GM18873 (cell line): ENCODE data around the gene EIF2S3.
"Not testable (repeated sequence)": the region's sequence is repeated elsewhere in the genome, so short reads cannot be mapped to it uniquely, and the experiment has no call there.

Experiments used
- ATAC-seq: cut with Tn5 transposase; IDR thresholded peaks from one replicate; pipeline ENCODE4 v1.9.1; 2021; ENCODE audit warnings: mild to moderate bottlenecking, moderate library complexity, moderate number of reproducible peaks; ENCODE audit not compliant: unreplicated experiment, low FRiP score

EIF2S3 gene

GRCh38 chrX:24046060-24046459, 8.7 kb upstream of the EIF2S3 start:
- not testable (repeated sequence) for ATAC-seq

- ATAC-seq = not testable (repeated sequence)
These were observed 5.1 kb upstream of the EIF2S3 start for GRCh38 chrX:24049643-24050042.

- not testable (repeated sequence) for ATAC-seq
These were observed 4.0 kb upstream of the EIF2S3 start for GRCh38 chrX:24050522-24051318.

GRCh38 chrX:24055043-24055356, 244 bp downstream of the EIF2S3 start:
- no peak for ATAC-seq

- ATAC-seq = no peak
These were observed 8.7 kb downstream of the EIF2S3 start for GRCh38 chrX:24063488-24063887.

GRCh38 chrX:24069877-24070276, 15.1 kb downstream of the EIF2S3 start:
- ATAC-seq = no peak

- no peak for ATAC-seq
These were observed 24.7 kb downstream of the EIF2S3 start for GRCh38 chrX:24079411-24079810.

GRCh38 chrX:24080245-24080644, 25.5 kb downstream of the EIF2S3 start:
- ATAC-seq = not testable (repeated sequence)

GRCh38 chrX:24080704-24081103, 25.9 kb downstream of the EIF2S3 start:
- ATAC-seq = no peak

GRCh38 chrX:24081661-24082154, 27.0 kb downstream of the EIF2S3 start:
- ATAC-seq = no peak

GRCh38 chrX:24082447-24082846, 27.7 kb downstream of the EIF2S3 start:
- no peak for ATAC-seq

GRCh38 chrX:24085101-24085500, 30.3 kb downstream of the EIF2S3 start:
- ATAC-seq = no peak

GRCh38 chrX:24090300-24091200, 35.8 kb downstream of the EIF2S3 start:
- no peak for ATAC-seq

GRCh38 chrX:24093746-24094145, 39.0 kb downstream of the EIF2S3 start:
- no peak for ATAC-seq

- ATAC-seq = no peak
These were observed 43.0 kb downstream of the EIF2S3 start for GRCh38 chrX:24097741-24098260.

- ATAC-seq = no peak
These were observed 44.2 kb downstream of the EIF2S3 start for GRCh38 chrX:24098932-24099331.

GRCh38 chrX:24099394-24099793, 44.6 kb downstream of the EIF2S3 start:
- no peak for ATAC-seq

- ATAC-seq = no peak
These were observed 46.0 kb downstream of the EIF2S3 start for GRCh38 chrX:24100713-24101112.

- no peak for ATAC-seq
These were observed 55.3 kb downstream of the EIF2S3 start for GRCh38 chrX:24110069-24110468.

- no peak for ATAC-seq
These were observed 58.4 kb downstream of the EIF2S3 start for GRCh38 chrX:24113181-24113580.

- no peak for ATAC-seq
These were observed 62.5 kb downstream of the EIF2S3 start for GRCh38 chrX:24117258-24117657.
